Measurements from ENCODE around the gene SLC16A5.

SLC16A5 gene

GRCh38 chr17:75078284-75079022, 9.3 kb upstream of the SLC16A5 start:
- H3K4ac ChIP-seq (ENCODE audit: low read depth, low read length) = peak overlapping the region; percentile 9
- H2BK12ac ChIP-seq (ENCODE audit: low read length) = peak overlapping the region; percentile 52
- no CpG with 5 or more reads among the region's 17 CpGs for WGBS (ENCODE audit: extremely low coverage, insufficient coverage, insufficient read length)
- H3K79me2 ChIP-seq (ENCODE audit: control insufficient read depth, insufficient read depth, low read length, poor library complexity) = peaks cover 2% of the 10 kb centered on the region
- peak overlapping the region; percentile 28 for H2AFZ ChIP-seq (ENCODE audit: insufficient read depth, low read length, poor library complexity)
- peak; percentile 77 to 90 for DNase-seq
- H3K23ac ChIP-seq (ENCODE audit: low read length) = no peak overlapping the region
- peak overlapping the region; percentile 28 for H3K4me2 ChIP-seq (ENCODE audit: low read length)
- H3K27me3 ChIP-seq (ENCODE audit: insufficient read depth, low read length) = no peaks in the 10 kb centered on the region
- no peak overlapping the region for H3K9ac ChIP-seq (ENCODE audit: low read length)
- H3K14ac ChIP-seq (ENCODE audit: low read length) = peak overlapping the region; percentile 46
- H4K8ac ChIP-seq (ENCODE audit: low read depth, low read length) = peak overlapping the region; percentile 47
- no peak overlapping the region for H3K4me3 ChIP-seq (ENCODE audit: low read depth, low read length)
- H3K79me1 ChIP-seq (ENCODE audit: low read length) = peaks cover 19% of the 10 kb centered on the region
- H2BK5ac ChIP-seq (ENCODE audit: low read depth, low read length, poor library complexity) = peak overlapping the region; percentile 32
- H2AK5ac ChIP-seq (ENCODE audit: low read length) = peak overlapping the region; percentile 89
- peaks cover 23 to 35% of the 10 kb centered on the region in 2 experiments for H3K4me1 ChIP-seq (ENCODE audit: control insufficient read depth in 1 of 2, insufficient read depth in 2 of 2, low read length in 2 of 2)
- peak overlapping the region; percentile 37 for H3K27ac ChIP-seq (ENCODE audit: low read depth, low read length)
- H3K36me3 ChIP-seq (ENCODE audit: control insufficient read depth in 1 of 2, insufficient read depth in 2 of 2, low read length in 2 of 2) = no peaks in the 10 kb centered on the region
- H2BK120ac ChIP-seq (ENCODE audit: insufficient read depth, low read length, poor library complexity) = peak overlapping the region; percentile 54
- no peaks in the 10 kb centered on the region for H3K9me3 ChIP-seq (ENCODE audit: insufficient read depth, low read depth, low read length)
- peak overlapping the region; percentile 89 for H4K91ac ChIP-seq (ENCODE audit: low read depth, low read length)
- H3K18ac ChIP-seq (ENCODE audit: low read length) = peak overlapping the region; percentile 52
- no peak overlapping the region for H4K12ac ChIP-seq (ENCODE audit: low read depth, low read length)

- no peaks in the 10 kb centered on the region for H3K36me3 ChIP-seq (ENCODE audit: control insufficient read depth in 1 of 2, insufficient read depth in 2 of 2, low read length in 2 of 2)
- no peak overlapping the region for H3K4ac ChIP-seq (ENCODE audit: low read depth, low read length)
- H4K91ac ChIP-seq (ENCODE audit: low read depth, low read length) = peak overlapping the region; percentile 37
- peak overlapping the region; percentile 1 for H3K18ac ChIP-seq (ENCODE audit: low read length)
- no peak overlapping the region for H2BK5ac ChIP-seq (ENCODE audit: low read depth, low read length, poor library complexity)
- H3K4me2 ChIP-seq (ENCODE audit: low read length) = peak overlapping the region; percentile 28
- H2BK120ac ChIP-seq (ENCODE audit: insufficient read depth, low read length, poor library complexity) = no peak overlapping the region
- peak overlapping the region; percentile 15 for H4K8ac ChIP-seq (ENCODE audit: low read depth, low read length)
- peaks cover 2% of the 10 kb centered on the region for H3K79me2 ChIP-seq (ENCODE audit: control insufficient read depth, insufficient read depth, low read length, poor library complexity)
- DNase-seq = no peak
- no peak overlapping the region for H4K12ac ChIP-seq (ENCODE audit: low read depth, low read length)
- peaks cover 19% of the 10 kb centered on the region for H3K79me1 ChIP-seq (ENCODE audit: low read length)
- H3K27me3 ChIP-seq (ENCODE audit: insufficient read depth, low read length) = no peaks in the 10 kb centered on the region
- H3K14ac ChIP-seq (ENCODE audit: low read length) = peak overlapping the region; percentile 31
- H3K23ac ChIP-seq (ENCODE audit: low read length) = no peak overlapping the region
- peak overlapping the region; percentile 22 for H3K27ac ChIP-seq (ENCODE audit: low read depth, low read length)
- H2BK12ac ChIP-seq (ENCODE audit: low read length) = peak overlapping the region; percentile 52
- H3K4me1 ChIP-seq (ENCODE audit: control insufficient read depth in 1 of 2, insufficient read depth in 2 of 2, low read length in 2 of 2) = peaks cover 26 to 35% of the 10 kb centered on the region in 2 experiments
- H3K9me3 ChIP-seq (ENCODE audit: insufficient read depth, low read depth, low read length) = no peaks in the 10 kb centered on the region
- H3K9ac ChIP-seq (ENCODE audit: low read length) = no peak overlapping the region
- H3K4me3 ChIP-seq (ENCODE audit: low read depth, low read length) = no peak overlapping the region
- no peak overlapping the region for H2AFZ ChIP-seq (ENCODE audit: insufficient read depth, low read length, poor library complexity)
- no CpG with 5 or more reads among the region's 8 CpGs for WGBS (ENCODE audit: extremely low coverage, insufficient coverage, insufficient read length)
- peak overlapping the region; percentile 10 for H2AK5ac ChIP-seq (ENCODE audit: low read length)
Observed at GRCh38 chr17:75079023-75079373, 8.8 kb upstream of the SLC16A5 start.

GRCh38 chr17:75081611-75082540, 5.9 kb upstream of the SLC16A5 start:
- H3K79me1 ChIP-seq (ENCODE audit: low read length) = peaks cover 23% of the 10 kb centered on the region
- no peak overlapping the region for H2AFZ ChIP-seq (ENCODE audit: insufficient read depth, low read length, poor library complexity)
- no peak overlapping the region for H3K23ac ChIP-seq (ENCODE audit: low read length)
- H3K4me2 ChIP-seq (ENCODE audit: low read length) = no peak overlapping the region
- WGBS (ENCODE audit: extremely low coverage, insufficient coverage, insufficient read length) = no CpG with 5 or more reads among the region's 13 CpGs
- H2BK120ac ChIP-seq (ENCODE audit: insufficient read depth, low read length, poor library complexity) = no peak overlapping the region
- DNase-seq = no peak
- H3K4ac ChIP-seq (ENCODE audit: low read depth, low read length) = no peak overlapping the region
- no peaks in the 10 kb centered on the region for H3K9me3 ChIP-seq (ENCODE audit: insufficient read depth, low read depth, low read length)
- no peak overlapping the region for H4K12ac ChIP-seq (ENCODE audit: low read depth, low read length)
- H3K9ac ChIP-seq (ENCODE audit: low read length) = no peak overlapping the region
- H3K4me3 ChIP-seq (ENCODE audit: low read depth, low read length) = no peak overlapping the region
- no peak overlapping the region for H2BK5ac ChIP-seq (ENCODE audit: low read depth, low read length, poor library complexity)
- no peak overlapping the region for H3K27ac ChIP-seq (ENCODE audit: low read depth, low read length)
- H2BK12ac ChIP-seq (ENCODE audit: low read length) = no peak overlapping the region
- H2AK5ac ChIP-seq (ENCODE audit: low read length) = no peak overlapping the region
- no peaks in the 10 kb centered on the region for H3K36me3 ChIP-seq (ENCODE audit: control insufficient read depth in 1 of 2, insufficient read depth in 2 of 2, low read length in 2 of 2)
- H4K8ac ChIP-seq (ENCODE audit: low read depth, low read length) = no peak overlapping the region
- H4K91ac ChIP-seq (ENCODE audit: low read depth, low read length) = no peak overlapping the region
- peaks cover 2% of the 10 kb centered on the region for H3K79me2 ChIP-seq (ENCODE audit: control insufficient read depth, insufficient read depth, low read length, poor library complexity)
- H3K27me3 ChIP-seq (ENCODE audit: insufficient read depth, low read length) = no peaks in the 10 kb centered on the region
- peaks cover 35 to 46% of the 10 kb centered on the region in 2 experiments for H3K4me1 ChIP-seq (ENCODE audit: control insufficient read depth in 1 of 2, insufficient read depth in 2 of 2, low read length in 2 of 2)
- no peak overlapping the region for H3K14ac ChIP-seq (ENCODE audit: low read length)
- no peak overlapping the region for H3K18ac ChIP-seq (ENCODE audit: low read length)

GRCh38 chr17:75082683-75083082, 5.1 kb upstream of the SLC16A5 start:
- no peaks in the 10 kb centered on the region for H3K27me3 ChIP-seq (ENCODE audit: insufficient read depth, low read length)
- H2AK5ac ChIP-seq (ENCODE audit: low read length) = no peak overlapping the region
- H3K27ac ChIP-seq (ENCODE audit: low read depth, low read length) = no peak overlapping the region

More at GRCh38 chr17:75082683-75083082, 5.1 kb upstream of the SLC16A5 start:
- Histone ChIP-seq H4K12ac (ENCODE audit: low read depth, low read length) (no peak overlapping the region), H3K4me3 (ENCODE audit: low read depth, low read length) (no peak overlapping the region), H3K79me2 (ENCODE audit: control insufficient read depth, insufficient read depth, low read length, poor library complexity) (peaks cover 3% of the 10 kb centered on the region), H2AFZ (ENCODE audit: insufficient read depth, low read length, poor library complexity) (no peak overlapping the region), H3K14ac (ENCODE audit: low read length) (no peak overlapping the region), H3K4ac (ENCODE audit: low read depth, low read length) (no peak overlapping the region), H3K36me3 (ENCODE audit: control insufficient read depth in 1 of 2, insufficient read depth in 2 of 2, low read length in 2 of 2) (no peaks in the 10 kb centered on the region), H2BK120ac (ENCODE audit: insufficient read depth, low read length, poor library complexity) (no peak overlapping the region), H4K8ac (ENCODE audit: low read depth, low read length) (no peak overlapping the region), H3K79me1 (ENCODE audit: low read length) (peaks cover 21% of the 10 kb centered on the region), H4K91ac (ENCODE audit: low read depth, low read length) (no peak overlapping the region), H3K9me3 (ENCODE audit: insufficient read depth, low read depth, low read length) (no peaks in the 10 kb centered on the region), H3K4me1 (ENCODE audit: control insufficient read depth in 1 of 2, insufficient read depth in 2 of 2, low read length in 2 of 2) (peaks cover 29 to 42% of the 10 kb centered on the region in 2 experiments), H2BK5ac (ENCODE audit: low read depth, low read length, poor library complexity) (no peak overlapping the region), H3K4me2 (ENCODE audit: low read length) (no peak overlapping the region), H3K9ac (ENCODE audit: low read length) (no peak overlapping the region), H3K23ac (ENCODE audit: low read length) (no peak overlapping the region), H3K18ac (ENCODE audit: low read length) (no peak overlapping the region), H2BK12ac (ENCODE audit: low read length) (peak overlapping the region; percentile 12)
- DNase-seq = peak; percentile 51 to 62
- WGBS (ENCODE audit: extremely low coverage, insufficient coverage, insufficient read length) = no CpG with 5 or more reads among the region's 6 CpGs
